Liver (tissue), 3 donors: Measurements from ENCODE around the gene REXO5.

Experiments
- CTCF ChIP-seq: fragments of 150-350 bp; IDR thresholded peaks from 2 replicates; pipeline ENCODE4 v1.5.1; 2017; ENCODE audit warnings: improper control_type of control experiment, low read depth, low read length; ENCODE audit not compliant: missing input control
- GABPA ChIP-seq, 2 donors: IDR thresholded peaks in 1 of 2; conservative IDR thresholded peaks in 1 of 2; 2 replicates each; pipeline ENCODE4 v1.6.1; 2016; ENCODE audit warnings: antibody characterized with exemption in 2 of 2, mild to moderate bottlenecking in 1 of 2, moderate library complexity in 1 of 2
- REST ChIP-seq: IDR thresholded peaks from 2 replicates; pipeline ENCODE4 v1.6.1; 2016; ENCODE audit warnings: antibody characterized with exemption, mild to moderate bottlenecking
- TAF1 ChIP-seq: conservative IDR thresholded peaks from 2 replicates; pipeline ENCODE4 v1.6.1; 2016; ENCODE audit warnings: antibody characterized with exemption, mild to moderate bottlenecking
- YY1 ChIP-seq: IDR thresholded peaks from 2 replicates; pipeline ENCODE4 v1.6.1; 2016; ENCODE audit warnings: antibody characterized with exemption, mild to moderate bottlenecking
- ZBTB33 ChIP-seq: IDR thresholded peaks from 2 replicates; pipeline ENCODE4 v1.6.1; 2016; ENCODE audit warnings: antibody characterized with exemption
- donor health status: healthy.
- donor health status: healthy.

- TF ChIP-seq CTCF: no peak
- no peak for TF ChIP-seq YY1
- no peak for TF ChIP-seq GABPA (IDR thresholded peaks at IDR 0.05 in 1 of 2, conservative IDR thresholded peaks at IDR 0.05 in 1 of 2)
- no peak for TF ChIP-seq ZBTB33
- no peak for TF ChIP-seq TAF1
- no peak for TF ChIP-seq REST
These were observed 56.0 kb downstream of the REXO5 start for GRCh38 chr16:20862162-20862960.
